ENCODE measurements around the gene ETV4. TPM values are rescaled to one million over a fixed set of nuclear protein-coding genes. Genes with fewer than 3 reads are reported as not detected.
A peak's percentile ranks its signal among the peaks of the same experiment; 100 is the strongest.

ETV4 gene
- total RNA-seq, 1 experiment from 2014 or later: 37.8 TPM

GRCh38 chr17:43543771-43544575, 2.2 kb downstream of the ETV4 start:
- Histone ChIP-seq H3K4me3 (ENCODE audit: low read depth, low read length) (peak overlapping the region; percentile 75), H3K27me3 (replicated peaks; ENCODE audit: control insufficient read depth, insufficient read depth, low read length) (no peaks in the 10 kb centered on the region), H3K36me3 (ENCODE audit: control insufficient read depth, insufficient read depth, low read length) (peaks cover 4% of the 10 kb centered on the region), H3K9me3 (no peaks in the 10 kb centered on the region), H3K4me1 (peaks cover 19% of the 10 kb centered on the region)
- no peak for DNase-seq
- POLR2A ChIA-PET: no interaction called here
- Mint-ChIP-seq H3K9me3 (ENCODE audit: unreplicated experiment) (no peaks in the 10 kb centered on the region), H3K4me1 (ENCODE audit: low read depth, unreplicated experiment) (peaks cover 17% of the 10 kb centered on the region), H3K27ac (ENCODE audit: unreplicated experiment) (peak overlapping the region; percentile 93), H3K4me3 (ENCODE audit: unreplicated experiment) (peak overlapping the region; percentile 85), H3K27me3 (ENCODE audit: insufficient read depth, unreplicated experiment) (no peaks in the 10 kb centered on the region), H3K36me3 (ENCODE audit: insufficient read depth, unreplicated experiment) (peaks cover 21% of the 10 kb centered on the region)
- BruUV-seq (replicated peaks): TSS peak; percentile 59
- intact Hi-C loops (cut with micrococcal nuclease; ENCODE audit: unreplicated experiment): loop anchor here (1.0 kb wide), 1 partner anchor 24 kb away; no protein-coding TSS in a partner anchor
- CTCF ChIA-PET: interaction anchor here (1.2 kb wide), 1 partner anchor 141 kb away, joined by 4 read pairs; no protein-coding TSS in a partner anchor
- no peak for TF ChIP-seq CTCF (IDR thresholded peaks at IDR 0.05; ENCODE audit: insufficient read depth in 1 of 2, low read depth in 1 of 2, low read length in 1 of 2, severe bottlenecking in 1 of 2, unreplicated experiment in 1 of 2)

GRCh38 chr17:43543300-43543699, 2.8 kb downstream of the ETV4 start:
- ChIA-PET CTCF (interaction anchor here (1.2 kb wide), 1 partner anchor 142 kb away, joined by 4 read pairs; no protein-coding TSS in a partner anchor), POLR2A (interaction anchor here (0.9 kb wide), 1 partner anchor 175 kb away, joined by 5 read pairs; no protein-coding TSS in a partner anchor)
- Mint-ChIP-seq H3K9me3 (ENCODE audit: unreplicated experiment) (no peaks in the 10 kb centered on the region), H3K27ac (ENCODE audit: unreplicated experiment) (no peak overlapping the region), H3K36me3 (ENCODE audit: insufficient read depth, unreplicated experiment) (peaks cover 21% of the 10 kb centered on the region), H3K27me3 (ENCODE audit: insufficient read depth, unreplicated experiment) (no peaks in the 10 kb centered on the region), H3K4me3 (ENCODE audit: unreplicated experiment) (no peak overlapping the region), H3K4me1 (ENCODE audit: low read depth, unreplicated experiment) (peaks cover 17% of the 10 kb centered on the region)
- no peaks in the 10 kb centered on the region for H3K9me3 ChIP-seq
- no peak for TF ChIP-seq CTCF (IDR thresholded peaks at IDR 0.05; ENCODE audit: insufficient read depth in 1 of 2, low read depth in 1 of 2, low read length in 1 of 2, severe bottlenecking in 1 of 2, unreplicated experiment in 1 of 2)
- H3K36me3 ChIP-seq (ENCODE audit: control insufficient read depth, insufficient read depth, low read length): peaks cover 4% of the 10 kb centered on the region
- H3K27me3 ChIP-seq (replicated peaks; ENCODE audit: control insufficient read depth, insufficient read depth, low read length): no peaks in the 10 kb centered on the region
- no TSS peak for BruUV-seq (replicated peaks)
- H3K4me1 ChIP-seq: peaks cover 19% of the 10 kb centered on the region
- no peak for DNase-seq
- intact Hi-C loops (cut with micrococcal nuclease; ENCODE audit: unreplicated experiment): no loop called here
- no peak overlapping the region for H3K4me3 ChIP-seq (ENCODE audit: low read depth, low read length)

- DNase-seq: no peak
- ChIA-PET POLR2A (interaction anchor here (0.9 kb wide), 1 partner anchor 174 kb away, joined by 5 read pairs; no protein-coding TSS in a partner anchor), CTCF (interaction anchor here (1.2 kb wide), 1 partner anchor 142 kb away, joined by 4 read pairs; no protein-coding TSS in a partner anchor)
- Histone ChIP-seq H3K4me3 (ENCODE audit: low read depth, low read length) (no peak overlapping the region), H3K4me1 (peaks cover 19% of the 10 kb centered on the region), H3K9me3 (no peaks in the 10 kb centered on the region), H3K27me3 (replicated peaks; ENCODE audit: control insufficient read depth, insufficient read depth, low read length) (no peaks in the 10 kb centered on the region), H3K36me3 (ENCODE audit: control insufficient read depth, insufficient read depth, low read length) (peaks cover 4% of the 10 kb centered on the region)
- Mint-ChIP-seq H3K27ac (ENCODE audit: unreplicated experiment) (no peak overlapping the region), H3K9me3 (ENCODE audit: unreplicated experiment) (no peaks in the 10 kb centered on the region), H3K27me3 (ENCODE audit: insufficient read depth, unreplicated experiment) (no peaks in the 10 kb centered on the region), H3K4me3 (ENCODE audit: unreplicated experiment) (no peak overlapping the region), H3K4me1 (ENCODE audit: low read depth, unreplicated experiment) (peaks cover 17% of the 10 kb centered on the region), H3K36me3 (ENCODE audit: insufficient read depth, unreplicated experiment) (peaks cover 21% of the 10 kb centered on the region)
- BruUV-seq (replicated peaks): no TSS peak
- TF ChIP-seq CTCF (IDR thresholded peaks at IDR 0.05; ENCODE audit: insufficient read depth in 1 of 2, low read depth in 1 of 2, low read length in 1 of 2, severe bottlenecking in 1 of 2, unreplicated experiment in 1 of 2): no peak
- intact Hi-C loops (cut with micrococcal nuclease; ENCODE audit: unreplicated experiment): no loop called here
Observed at GRCh38 chr17:43542859-43543258, 3.3 kb downstream of the ETV4 start.
